HCT116 (cell line): ENCODE results near the gene IGFBP7. TPM values are rescaled to one million over a fixed set of nuclear protein-coding genes. Genes with fewer than 3 reads are reported as not detected.

ENCODE experiments used
- ATAC-seq: fragments of 200-7000 bp; cut with Tn5 transposase; 2 replicates; pipeline ENCODE4 v1.9.1; 2020; ENCODE audit warnings: mild to moderate bottlenecking, moderate library complexity
- BruUV-seq: library from RNA; stranded (reverse); fragments of 400-500 nt; replicated peaks from 2 replicates; lab custom pipeline; 2021; lab: Mats Ljungman, UMichigan
- CTCF ChIA-PET: fragments of 300-600 bp; sonication (Branson Sonifier 250); formaldehyde crosslinking; loops from one replicate; lab custom pipeline; 2021; ENCODE audit warnings: antibody characterized with exemption; lab: Charles Lee
- POLR2A ChIA-PET: fragments of 300-600, 350-600 bp; sonication (Branson Sonifier 250); formaldehyde crosslinking; loops from one replicate; lab custom pipeline; 2021; ENCODE audit warnings: antibody characterized with exemption; lab: Charles Lee
- RAD21 ChIA-PET, 2 experiments: fragments of 300-600 bp; sonication (Branson Sonifier 250); formaldehyde crosslinking; loops; one replicate each; lab custom pipeline; 2023; ENCODE audit warnings: low total read pairs in 2 of 2; ENCODE audit not compliant: uncharacterized antibody in 2 of 2, unreplicated experiment in 2 of 2, low non-redundant PET in 1 of 2; lab: Charles Lee
- DNase-seq: peaks from one replicate; pipeline ENCODE4 v3.0.0-alpha.2; 2010; ENCODE audit warnings: low read depth, low spot score
- H2AFZ ChIP-seq: fragments of 200-600 bp; shearing (Covaris generic), sonication (generic); 2 replicates; pipeline ENCODE4 v1.6.1; 2017; ENCODE audit warnings: low read depth, mixed run types, mixed read lengths, antibody characterized with exemption, low read length; ENCODE audit not compliant: poor library complexity, severe bottlenecking
- H3K27ac ChIP-seq: 2 replicates; pipeline ENCODE4 v1.5.1; 2012; ENCODE audit warnings: low read depth, low read length
- H3K27me3 ChIP-seq: fragments of 200-600 bp; sonication (generic); 2 replicates; pipeline ENCODE4 v1.6.1; 2016; ENCODE audit warnings: mixed run types, low read length, mixed read lengths; ENCODE audit not compliant: insufficient read depth
- H3K36me3 ChIP-seq, 2 experiments: fragments of 200-500 bp in 1 of 2; fragments of 200-600 bp in 1 of 2; sonication (Bioruptor generic) in 1 of 2; sonication (generic) in 1 of 2; 2 replicates each; pipeline versions ENCODE4 v1.5.1 to v1.6.1; 2014 to 2016; ENCODE audit warnings: low read length in 2 of 2, inconsistent platforms in 1 of 2, mixed read lengths in 1 of 2, mixed run types in 1 of 2; ENCODE audit not compliant: insufficient read depth in 2 of 2, control insufficient read depth in 1 of 2
- H3K4me1 ChIP-seq, 2 experiments: fragments of 200-600 bp in 1 of 2; sonication (generic) in 1 of 2; 2 replicates each; pipeline versions ENCODE4 v1.5.1 to v1.6.1; 2012 to 2017; ENCODE audit warnings: low read length in 2 of 2, inconsistent platforms in 1 of 2, mild to moderate bottlenecking in 1 of 2, mixed read lengths in 1 of 2, mixed run types in 1 of 2, moderate library complexity in 1 of 2; ENCODE audit not compliant: insufficient read depth in 2 of 2, control insufficient read depth in 1 of 2
- H3K4me2 ChIP-seq: fragments of 200-600 bp; sonication (generic); 2 replicates; pipeline ENCODE4 v1.6.1; 2017; ENCODE audit warnings: mixed run types, low read length, mixed read lengths
- H3K4me3 ChIP-seq, 2 experiments: fragments of 200-600 bp in 1 of 2; sonication (generic) in 1 of 2; replicated peaks in 1 of 2; 2 replicates each; pipeline ENCODE4 v1.5.1; 2011 to 2016; ENCODE audit warnings: low read length in 2 of 2, control low read depth in 1 of 2, low read depth in 1 of 2, mild to moderate bottlenecking in 1 of 2, mixed read lengths in 1 of 2, mixed run types in 1 of 2
- H3K79me2 ChIP-seq: fragments of 200-600 bp; sonication (generic); 2 replicates; pipeline ENCODE4 v1.6.1; 2017; ENCODE audit warnings: mild to moderate bottlenecking, mixed run types, low read length, moderate library complexity, mixed read lengths; ENCODE audit not compliant: insufficient read depth
- H3K9ac ChIP-seq: fragments of 200-600 bp; sonication (generic); 2 replicates; pipeline ENCODE4 v1.6.1; 2016; ENCODE audit warnings: low read length, mixed read lengths
- H3K9me2 ChIP-seq: fragments of 200-600 bp; sonication (generic), shearing (Covaris generic); 2 replicates; pipeline ENCODE4 v1.6.1; 2017; ENCODE audit warnings: mixed run types, mild to moderate bottlenecking, moderate library complexity; ENCODE audit not compliant: insufficient read depth
- H3K9me3 ChIP-seq, 2 experiments: fragments of 200-500 bp in 1 of 2; fragments of 200-600 bp in 1 of 2; sonication (Bioruptor generic) in 1 of 2; sonication (generic) in 1 of 2; 2 replicates each; pipeline ENCODE4 v1.6.1; 2014 to 2017; ENCODE audit warnings: low read length in 2 of 2, mixed read lengths in 2 of 2, inconsistent platforms in 1 of 2, low read depth in 1 of 2, mild to moderate bottlenecking in 1 of 2, mixed run types in 1 of 2, moderate library complexity in 1 of 2; ENCODE audit not compliant: control insufficient read depth in 1 of 2, insufficient read depth in 1 of 2
- H4K20me1 ChIP-seq: fragments of 200-600 bp; sonication (generic), shearing (Covaris generic); 2 replicates; pipeline ENCODE4 v1.6.1; 2017; ENCODE audit warnings: mixed run types, mild to moderate bottlenecking, moderate library complexity; ENCODE audit not compliant: insufficient read depth
- ATF3 ChIP-seq: IDR thresholded peaks from 2 replicates; pipeline ENCODE4 v1.6.1; 2012
- CBX3 ChIP-seq: IDR thresholded peaks from 2 replicates; pipeline ENCODE4 v1.6.1; 2012; ENCODE audit warnings: low read depth
- CTCF ChIP-seq, 3 experiments: fragments of 200-600 bp in 1 of 3; sonication (generic) in 1 of 3; IDR thresholded peaks in 2 of 3; conservative IDR thresholded peaks in 1 of 3; 2 replicates each; pipeline ENCODE4 v1.5.1; 2012 to 2017; ENCODE audit warnings: low read depth in 2 of 3, low read length in 2 of 3, antibody characterized with exemption in 1 of 3, borderline replicate concordance in 1 of 3, control low read depth in 1 of 3, mild to moderate bottlenecking in 1 of 3, mixed read lengths in 1 of 3, mixed run types in 1 of 3, moderate library complexity in 1 of 3; ENCODE audit not compliant: insufficient read depth in 1 of 3
- EGR1 ChIP-seq: IDR thresholded peaks from 2 replicates; pipeline ENCODE4 v1.6.1; 2012; ENCODE audit warnings: low read depth
- EZH2 ChIP-seq: fragments of 200-600 bp; sonication (generic); IDR thresholded peaks from 2 replicates; pipeline ENCODE4 v1.6.1; 2017; ENCODE audit warnings: antibody characterized with exemption, mixed run types
- EZH2phosphoT487 ChIP-seq: fragments of 200-600 bp; IDR thresholded peaks from 2 replicates; pipeline ENCODE4 v1.6.1; 2018; ENCODE audit warnings: antibody characterized with exemption, borderline replicate concordance
- JUND ChIP-seq: IDR thresholded peaks from 2 replicates; pipeline ENCODE4 v1.6.1; 2012
- POLR2AphosphoS5 ChIP-seq: IDR thresholded peaks from 2 replicates; pipeline ENCODE4 v1.6.1; 2011; ENCODE audit warnings: mild to moderate bottlenecking, low read depth, low read length, moderate library complexity
- TCF7L2 ChIP-seq: IDR thresholded peaks from 2 replicates; pipeline ENCODE4 v1.7.0; 2011; ENCODE audit warnings: borderline replicate concordance, inconsistent platforms; ENCODE audit not compliant: insufficient read depth, insufficient read length; ENCODE audit errors: extremely low read depth
- ZBTB33 ChIP-seq: IDR thresholded peaks from 2 replicates; pipeline ENCODE4 v1.6.1; 2011; ENCODE audit warnings: mild to moderate bottlenecking, low read length, moderate library complexity; ENCODE audit not compliant: insufficient replicate concordance; ENCODE audit errors: extremely low read depth
- intact Hi-C: fragments of 100-400 bp; cut with micrococcal nuclease; formaldehyde crosslinking; loops from 2 replicates; pipeline ENCODE4 v1.10.0; 2022
- total RNA-seq: library from RNA; stranded (reverse); gene quantifications from one replicate; pipeline ENCODE4 v1.2.1, GENCODE V29; 2021; ENCODE audit not compliant: unreplicated experiment

The IGFBP7 gene
- total RNA-seq, 1 experiment from 2014 or later = 0.91 TPM

GRCh38 chr4:57051095-57051494, 59.1 kb downstream of the IGFBP7 start:
- H3K9me3 ChIP-seq = no peaks in the 10 kb centered on the region
- TF ChIP-seq TCF7L2 (no peak), EGR1 (no peak), POLR2AphosphoS5 (no peak), ATF3 (no peak), EZH2phosphoT487 (no peak), CTCF (IDR thresholded peaks at IDR 0.05 in 2 of 3, conservative IDR thresholded peaks at IDR 0.05 in 1 of 3; ENCODE audit: borderline replicate concordance in 1 of 3, insufficient read depth in 1 of 3, low read depth in 2 of 3, low read length in 2 of 3) (no peak), JUND (no peak), CBX3 (no peak), ZBTB33 (no peak), EZH2 (no peak)
- RAD21 ChIA-PET = no interaction called here
- no peak overlapping the region for H3K27ac ChIP-seq
- H3K9ac ChIP-seq = no peak overlapping the region
- H4K20me1 ChIP-seq = no peaks in the 10 kb centered on the region
- no peaks in the 10 kb centered on the region for H3K4me1 ChIP-seq
- no peak for ATAC-seq
- H3K27me3 ChIP-seq = peaks cover 26% of the 10 kb centered on the region
- no peaks in the 10 kb centered on the region for H3K36me3 ChIP-seq
- CTCF ChIA-PET = no interaction called here
- BruUV-seq = no TSS peak
- no peaks in the 10 kb centered on the region for H3K79me2 ChIP-seq
- no peaks in the 10 kb centered on the region for H3K9me2 ChIP-seq
- intact Hi-C loops = no loop called here
- POLR2A ChIA-PET = no interaction called here
- H2AFZ ChIP-seq = no peak overlapping the region
- DNase-seq = no peak
- H3K4me3 ChIP-seq = no peak overlapping the region
- H3K4me2 ChIP-seq = no peak overlapping the region
